ENCODE results near the gene CYP1A2. TPM values are rescaled to one million over a fixed set of nuclear protein-coding genes. Genes with fewer than 3 reads are reported as not detected.
A peak's percentile ranks its signal among the peaks of the same experiment; 100 is the strongest.

CYP1A2 gene
- total and polyA plus RNA-seq, 9 of the 15 experiments (the other 6 are each of a cell fraction or from before 2014, with no cell fraction given), result not detected

GRCh38 chr15:74804935-74805334, 56.3 kb downstream of the CYP1A2 start:
- Histone ChIP-seq H3K9me1 (ENCODE audit: control insufficient read depth, insufficient read depth, low read length) (peaks cover 7% of the 10 kb centered on the region), H3K9ac (ENCODE audit: insufficient read depth in 1 of 2, low read depth in 2 of 2, low read length in 2 of 2) (peak overlapping the region in 1 of 2 experiments; percentile 52; a peak in 1 of 4 replicates), H3K4me3 (no peak overlapping the region), H3K4me1 (replicated peaks in 1 of 2; ENCODE audit: control insufficient read depth in 2 of 2, insufficient read depth in 2 of 2, low read length in 2 of 2) (peaks cover 0 to 27% of the 10 kb centered on the region in 2 experiments; a peak in 3 of 5 replicates), H3K27me3 (ENCODE audit: control insufficient read depth in 2 of 2, insufficient read depth in 2 of 2, low read length in 2 of 2) (peaks cover 0 to 8% of the 10 kb centered on the region in 2 experiments; a peak in 1 of 5 replicates), H4K20me1 (replicated peaks; ENCODE audit: control insufficient read depth, insufficient read depth, low read length) (peaks cover 1% of the 10 kb centered on the region), H3K4me2 (ENCODE audit: insufficient read depth, low read length) (no peak overlapping the region), H3K9me3 (replicated peaks; ENCODE audit: control insufficient read depth, insufficient read depth, low read depth, low read length) (no peaks in the 10 kb centered on the region), H2AFZ (ENCODE audit: low read depth, low read length) (no peak overlapping the region), H3K27ac (ENCODE audit: extremely low read depth, low read depth, low read length) (no peak overlapping the region), H3K36me3 (ENCODE audit: control insufficient read depth, insufficient read depth, low read length) (peaks cover 42% of the 10 kb centered on the region; the same call in 2 of the 3 replicates), H3K79me2 (ENCODE audit: control insufficient read depth, insufficient read depth, low read length) (no peaks in the 10 kb centered on the region)
- DNase-seq (ENCODE audit: extremely low read depth in 1 of 4, low spot score in 3 of 4), result no peak
- WGBS (ENCODE audit: insufficient coverage, low coverage, missing lambda C conversion rate), result 65% methylated on average over 5 of the region's 6 CpGs
- in situ Hi-C loops (cut with MboI) (no loop called here), intact Hi-C loops (cut with micrococcal nuclease) (no loop called here)
- BruUV-seq (replicated peaks), result no TSS peak
- ChIA-PET CTCF (ENCODE audit: low intra/inter-chr PET ratio) (interaction anchor here (0.6 to 1.3 kb wide), 2 partner anchors 34 to 116 kb away, joined by 4 to 6 read pairs; no protein-coding TSS in a partner anchor), POLR2A (interaction anchor here (0.6 to 1.2 kb wide), 4 partner anchors 28 to 859 kb away, joined by 3 to 4 read pairs (median 4); no protein-coding TSS in a partner anchor)
- no peak for FAIRE-seq
- ATAC-seq, result no peak
- no peak for TF ChIP-seq ZNF785 (CRISPR knock-in tag; IDR thresholded peaks at IDR 0.05)
- 0 out of 2 replicates have a peak, but pooled peaks have one; percentile 9 for TF ChIP-seq POLR2A (conservative IDR thresholded peaks at IDR 0.05)

Small RNA genes lying within 50 kb of the gene (microRNA-seq; reads per million reads assigned to microRNA genes)
- gene MIR4513 (ENCODE audit: borderline microRNAs expressed), result not detected

Small RNA genes lying within 50 kb of the gene (small RNA-seq; reads per million reads assigned to genes)
- gene MIR4513, result not detected

Other genes with a start within 250 kb of the CYP1A2 start
Only the 7 nearest of the 14 such genes appear.
- gene EDC3, start 52.8 kb upstream of the CYP1A2 start, total RNA-seq (2014; rRNA removed), result 12.9 and 14.6 TPM in 2 replicates
- 11.2 and 11.7 TPM in 2 replicates for gene EDC3, start 52.8 kb upstream of the CYP1A2 start, total RNA-seq (2014; rRNA removed; fragmentation: Illumina TruSeq; extraction: Trizol)
- 12.2 and 13.3 TPM in 2 replicates for gene EDC3, start 52.8 kb upstream of the CYP1A2 start, total RNA-seq (2015; rRNA removed; fragmentation: Illumina TruSeq; extraction: Trizol)
- gene EDC3, start 52.8 kb upstream of the CYP1A2 start, total RNA-seq (2021), result 42.1 and 47.3 TPM in 2 replicates
- gene EDC3, start 52.8 kb upstream of the CYP1A2 start, polyA plus RNA-seq (2011; rRNA removed), result 60.7 and 63.9 TPM in 2 replicates
- 48.9 and 51.2 TPM in 2 replicates for gene EDC3, start 52.8 kb upstream of the CYP1A2 start, polyA plus RNA-seq (2014; fragmentation: Illumina TruSeq; extraction: Trizol)
- gene EDC3, start 52.8 kb upstream of the CYP1A2 start, polyA plus RNA-seq (2014; fragmentation: Nextera tagmentation; extraction: Ambion mirVana), result 10 to 100 TPM; 19.2 to 32.8 TPM
- 30.7 and 33.6 TPM in 2 replicates for gene EDC3, start 52.8 kb upstream of the CYP1A2 start, polyA plus RNA-seq (2014; rRNA removed)
- 0.05 TPM in 1 of 2 replicates, not detected in the other for gene CYP1A1, start 23.3 kb upstream of the CYP1A2 start, total RNA-seq (2014; rRNA removed)
- 0.04 and 0.06 TPM in 2 replicates for gene CYP1A1, start 23.3 kb upstream of the CYP1A2 start, total RNA-seq (2014; rRNA removed; fragmentation: Illumina TruSeq; extraction: Trizol)
- not detected in 2 replicates for gene CYP1A1, start 23.3 kb upstream of the CYP1A2 start, total RNA-seq (2015; rRNA removed; fragmentation: Illumina TruSeq; extraction: Trizol)
- gene CYP1A1, start 23.3 kb upstream of the CYP1A2 start, total RNA-seq (2021), result 0.07 TPM in 1 of 2 replicates, not detected in the other
- 0.06 TPM in 1 of 2 replicates, not detected in the other for gene CYP1A1, start 23.3 kb upstream of the CYP1A2 start, polyA plus RNA-seq (2011; rRNA removed)
- gene CYP1A1, start 23.3 kb upstream of the CYP1A2 start, polyA plus RNA-seq (2014; fragmentation: Illumina TruSeq; extraction: Trizol), result 0.13 TPM in 1 of 2 replicates, not detected in the other
- not detected for gene CYP1A1, start 23.3 kb upstream of the CYP1A2 start, polyA plus RNA-seq (2014; fragmentation: Nextera tagmentation; extraction: Ambion mirVana)
- gene CYP1A1, start 23.3 kb upstream of the CYP1A2 start, polyA plus RNA-seq (2014; rRNA removed), result 1.4 TPM in 1 of 2 replicates, not detected in the other
- gene CSK, start 33.2 kb downstream of the CYP1A2 start, total RNA-seq (2014; rRNA removed), result 22.7 and 25.4 TPM in 2 replicates
- gene CSK, start 33.2 kb downstream of the CYP1A2 start, total RNA-seq (2014; rRNA removed; fragmentation: Illumina TruSeq; extraction: Trizol), result 9.2 and 13.8 TPM in 2 replicates
- gene CSK, start 33.2 kb downstream of the CYP1A2 start, total RNA-seq (2015; rRNA removed; fragmentation: Illumina TruSeq; extraction: Trizol), result 22.5 and 24.8 TPM in 2 replicates
- gene CSK, start 33.2 kb downstream of the CYP1A2 start, total RNA-seq (2021), result 108 and 112 TPM in 2 replicates
- gene CSK, start 33.2 kb downstream of the CYP1A2 start, polyA plus RNA-seq (2011; rRNA removed), result 17.2 and 21.5 TPM in 2 replicates
- 63.0 and 74.3 TPM in 2 replicates for gene CSK, start 33.2 kb downstream of the CYP1A2 start, polyA plus RNA-seq (2014; fragmentation: Illumina TruSeq; extraction: Trizol)
- 1 to 10 TPM; 1.5 to 2.4 TPM for gene CSK, start 33.2 kb downstream of the CYP1A2 start, polyA plus RNA-seq (2014; fragmentation: Nextera tagmentation; extraction: Ambion mirVana)
- 32.6 and 41.5 TPM in 2 replicates for gene CSK, start 33.2 kb downstream of the CYP1A2 start, polyA plus RNA-seq (2014; rRNA removed)
- not detected in 2 replicates for gene LMAN1L, start 64.0 kb downstream of the CYP1A2 start, total RNA-seq (2014; rRNA removed)
- not detected in 2 replicates for gene LMAN1L, start 64.0 kb downstream of the CYP1A2 start, total RNA-seq (2014; rRNA removed; fragmentation: Illumina TruSeq; extraction: Trizol)
- not detected in 2 replicates for gene LMAN1L, start 64.0 kb downstream of the CYP1A2 start, total RNA-seq (2015; rRNA removed; fragmentation: Illumina TruSeq; extraction: Trizol)
- not detected in 2 replicates for gene LMAN1L, start 64.0 kb downstream of the CYP1A2 start, total RNA-seq (2021)
- not detected in 2 replicates for gene LMAN1L, start 64.0 kb downstream of the CYP1A2 start, polyA plus RNA-seq (2011; rRNA removed)
- not detected in 2 replicates for gene LMAN1L, start 64.0 kb downstream of the CYP1A2 start, polyA plus RNA-seq (2014; fragmentation: Illumina TruSeq; extraction: Trizol)
- not detected for gene LMAN1L, start 64.0 kb downstream of the CYP1A2 start, polyA plus RNA-seq (2014; fragmentation: Nextera tagmentation; extraction: Ambion mirVana)
- gene LMAN1L, start 64.0 kb downstream of the CYP1A2 start, polyA plus RNA-seq (2014; rRNA removed), result not detected in 2 replicates
- not detected in 2 replicates for gene CPLX3, start 77.8 kb downstream of the CYP1A2 start, total RNA-seq (2014; rRNA removed)
- gene CPLX3, start 77.8 kb downstream of the CYP1A2 start, total RNA-seq (2014; rRNA removed; fragmentation: Illumina TruSeq; extraction: Trizol), result not detected in 2 replicates
- not detected in 2 replicates for gene CPLX3, start 77.8 kb downstream of the CYP1A2 start, total RNA-seq (2015; rRNA removed; fragmentation: Illumina TruSeq; extraction: Trizol)
- not detected in 2 replicates for gene CPLX3, start 77.8 kb downstream of the CYP1A2 start, total RNA-seq (2021)
- not detected in 2 replicates for gene CPLX3, start 77.8 kb downstream of the CYP1A2 start, polyA plus RNA-seq (2011; rRNA removed)
- gene CPLX3, start 77.8 kb downstream of the CYP1A2 start, polyA plus RNA-seq (2014; fragmentation: Illumina TruSeq; extraction: Trizol), result not detected in 2 replicates
- not detected for gene CPLX3, start 77.8 kb downstream of the CYP1A2 start, polyA plus RNA-seq (2014; fragmentation: Nextera tagmentation; extraction: Ambion mirVana)
- not detected in 2 replicates for gene CPLX3, start 77.8 kb downstream of the CYP1A2 start, polyA plus RNA-seq (2014; rRNA removed)
- gene ULK3, start 94.3 kb downstream of the CYP1A2 start, total RNA-seq (2014; rRNA removed), result 34.9 and 35.9 TPM in 2 replicates
- gene ULK3, start 94.3 kb downstream of the CYP1A2 start, total RNA-seq (2014; rRNA removed; fragmentation: Illumina TruSeq; extraction: Trizol), result 18.2 and 19.3 TPM in 2 replicates
- 24.9 and 25.5 TPM in 2 replicates for gene ULK3, start 94.3 kb downstream of the CYP1A2 start, total RNA-seq (2015; rRNA removed; fragmentation: Illumina TruSeq; extraction: Trizol)
- gene ULK3, start 94.3 kb downstream of the CYP1A2 start, total RNA-seq (2021), result 36.9 and 38.3 TPM in 2 replicates
- gene ULK3, start 94.3 kb downstream of the CYP1A2 start, polyA plus RNA-seq (2011; rRNA removed), result 61.5 and 68.0 TPM in 2 replicates
- 43.2 and 49.7 TPM in 2 replicates for gene ULK3, start 94.3 kb downstream of the CYP1A2 start, polyA plus RNA-seq (2014; fragmentation: Illumina TruSeq; extraction: Trizol)
- gene ULK3, start 94.3 kb downstream of the CYP1A2 start, polyA plus RNA-seq (2014; fragmentation: Nextera tagmentation; extraction: Ambion mirVana), result under 1 TPM; 0.68 to 0.88 TPM
- 60.9 and 62.5 TPM in 2 replicates for gene ULK3, start 94.3 kb downstream of the CYP1A2 start, polyA plus RNA-seq (2014; rRNA removed)
- 15.2 and 23.5 TPM in 2 replicates for gene SCAMP2, start 124.5 kb downstream of the CYP1A2 start, total RNA-seq (2014; rRNA removed)
- gene SCAMP2, start 124.5 kb downstream of the CYP1A2 start, total RNA-seq (2014; rRNA removed; fragmentation: Illumina TruSeq; extraction: Trizol), result 16.0 and 17.0 TPM in 2 replicates
- 20.0 and 20.1 TPM in 2 replicates for gene SCAMP2, start 124.5 kb downstream of the CYP1A2 start, total RNA-seq (2015; rRNA removed; fragmentation: Illumina TruSeq; extraction: Trizol)
- 40.9 and 44.6 TPM in 2 replicates for gene SCAMP2, start 124.5 kb downstream of the CYP1A2 start, total RNA-seq (2021)
- 40.2 and 90.8 TPM in 2 replicates for gene SCAMP2, start 124.5 kb downstream of the CYP1A2 start, polyA plus RNA-seq (2011; rRNA removed)
- gene SCAMP2, start 124.5 kb downstream of the CYP1A2 start, polyA plus RNA-seq (2014; fragmentation: Illumina TruSeq; extraction: Trizol), result 53.7 and 61.1 TPM in 2 replicates
- 10 to 100 TPM in 1 of 2 experiments, 1 to 10 TPM in 1; 5.9 to 11.2 TPM for gene SCAMP2, start 124.5 kb downstream of the CYP1A2 start, polyA plus RNA-seq (2014; fragmentation: Nextera tagmentation; extraction: Ambion mirVana)
- gene SCAMP2, start 124.5 kb downstream of the CYP1A2 start, polyA plus RNA-seq (2014; rRNA removed), result 28.1 and 40.0 TPM in 2 replicates

Measured in K562 (cell line).